Measurements from ENCODE around the gene TFAP2E.

The TFAP2E gene

DNA sequence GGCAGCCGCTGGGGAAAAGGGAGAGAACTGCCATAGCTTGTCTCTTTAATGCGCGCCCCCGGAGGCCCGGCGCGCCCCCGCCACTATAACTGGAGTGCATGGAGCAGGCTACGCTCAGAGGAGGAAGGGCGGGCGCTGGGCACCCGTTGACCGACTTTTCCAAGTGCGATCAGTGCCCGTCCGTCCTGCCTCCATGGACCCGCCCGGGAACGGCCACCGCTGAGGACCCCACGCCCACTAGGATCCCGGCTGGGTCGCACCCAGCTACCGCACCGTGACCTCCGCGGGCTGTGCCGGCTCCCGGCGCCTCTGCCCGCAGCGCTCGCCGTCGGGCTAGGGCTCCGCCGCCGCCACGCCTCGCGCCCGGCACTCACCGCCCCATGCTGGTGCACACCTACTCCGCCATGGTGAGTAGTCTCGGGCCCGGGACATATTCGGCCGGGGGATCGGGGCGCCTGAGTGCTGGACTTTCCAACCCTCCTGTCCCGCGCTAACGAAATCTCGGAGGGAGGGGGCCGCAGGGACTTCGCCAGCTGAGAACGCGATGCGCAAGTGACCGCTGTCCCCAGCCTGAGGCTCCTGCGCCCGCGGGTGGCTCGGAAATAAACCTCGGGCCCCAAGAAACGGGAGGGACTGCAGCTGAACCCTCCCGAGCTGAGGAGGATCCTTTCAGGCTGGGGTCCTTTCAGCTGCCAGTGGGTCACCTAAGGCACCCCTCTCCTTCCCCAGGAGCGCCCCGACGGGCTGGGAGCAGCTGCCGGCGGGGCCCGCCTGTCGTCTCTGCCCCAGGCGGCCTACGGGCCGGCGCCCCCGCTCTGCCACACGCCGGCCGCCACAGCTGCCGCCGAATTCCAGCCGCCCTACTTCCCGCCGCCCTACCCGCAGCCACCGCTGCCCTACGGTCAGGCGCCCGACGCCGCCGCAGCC, at the start of gene TFAP2E:
Gene TFAP2E, plus strand, starts transcription at position 117 of the 927 bp plus-strand sequence. Its CDS starts 264 bp downstream, at position 381.
- ChIA-PET POLR2A (interaction anchor here (1.5 kb wide), 1 partner anchor 16 kb away, joined by 3 read pairs; the partner anchor contains the start of genes KIAA0319L and NCDN), CTCF (interaction anchor here (1.0 to 4.2 kb wide), 8 partner anchors 9 to 154 kb away, joined by 3 to 45 read pairs (median 4); no protein-coding TSS in a partner anchor)
- TF ChIP-seq, protein P1, sequence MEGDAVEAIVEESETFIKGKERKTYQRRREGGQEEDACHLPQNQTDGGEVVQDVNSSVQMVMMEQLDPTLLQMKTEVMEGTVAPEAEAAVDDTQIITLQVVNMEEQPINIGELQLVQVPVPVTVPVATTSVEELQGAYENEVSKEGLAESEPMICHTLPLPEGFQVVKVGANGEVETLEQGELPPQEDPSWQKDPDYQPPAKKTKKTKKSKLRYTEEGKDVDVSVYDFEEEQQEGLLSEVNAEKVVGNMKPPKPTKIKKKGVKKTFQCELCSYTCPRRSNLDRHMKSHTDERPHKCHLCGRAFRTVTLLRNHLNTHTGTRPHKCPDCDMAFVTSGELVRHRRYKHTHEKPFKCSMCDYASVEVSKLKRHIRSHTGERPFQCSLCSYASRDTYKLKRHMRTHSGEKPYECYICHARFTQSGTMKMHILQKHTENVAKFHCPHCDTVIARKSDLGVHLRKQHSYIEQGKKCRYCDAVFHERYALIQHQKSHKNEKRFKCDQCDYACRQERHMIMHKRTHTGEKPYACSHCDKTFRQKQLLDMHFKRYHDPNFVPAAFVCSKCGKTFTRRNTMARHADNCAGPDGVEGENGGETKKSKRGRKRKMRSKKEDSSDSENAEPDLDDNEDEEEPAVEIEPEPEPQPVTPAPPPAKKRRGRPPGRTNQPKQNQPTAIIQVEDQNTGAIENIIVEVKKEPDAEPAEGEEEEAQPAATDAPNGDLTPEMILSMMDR (IDR thresholded peaks at IDR 0.05; ENCODE audit: control extremely low read depth, extremely low read depth, low read depth, missing control alignments), result no peak
- no peak for DNase-seq (ENCODE audit: extremely low spot score)

DNA sequence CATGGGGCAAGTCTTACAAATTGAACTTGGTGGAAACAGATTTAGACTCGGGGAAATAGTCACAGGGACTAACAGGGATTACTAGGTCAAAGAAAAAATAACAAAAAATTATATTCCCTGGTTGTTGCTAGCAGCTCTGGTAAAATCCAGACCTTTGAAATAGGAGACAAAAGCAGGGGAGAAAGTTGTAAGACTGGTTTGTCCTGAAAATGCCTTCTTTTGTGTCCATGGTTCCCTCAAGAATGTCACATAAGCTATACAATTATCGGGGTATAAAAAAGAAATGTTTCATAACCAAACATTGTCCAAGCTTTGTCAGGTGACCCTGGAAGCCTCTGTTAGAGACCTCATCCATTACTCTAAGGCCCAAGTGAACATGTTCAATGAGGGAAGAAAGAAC, 49.0 kb upstream of the TFAP2E start:
- CTCF ChIA-PET, result interaction anchor here (0.8 to 1.6 kb wide), 5 partner anchors 9 to 73 kb away, joined by 3 to 5 read pairs (median 4); no protein-coding TSS in a partner anchor
- TF ChIP-seq, protein P1 (IDR thresholded peaks at IDR 0.05; ENCODE audit: control extremely low read depth, extremely low read depth, low read depth, missing control alignments), result no peak
- POLR2A ChIA-PET, result no interaction called here
- DNase-seq (ENCODE audit: extremely low spot score), result no peak

DNA sequence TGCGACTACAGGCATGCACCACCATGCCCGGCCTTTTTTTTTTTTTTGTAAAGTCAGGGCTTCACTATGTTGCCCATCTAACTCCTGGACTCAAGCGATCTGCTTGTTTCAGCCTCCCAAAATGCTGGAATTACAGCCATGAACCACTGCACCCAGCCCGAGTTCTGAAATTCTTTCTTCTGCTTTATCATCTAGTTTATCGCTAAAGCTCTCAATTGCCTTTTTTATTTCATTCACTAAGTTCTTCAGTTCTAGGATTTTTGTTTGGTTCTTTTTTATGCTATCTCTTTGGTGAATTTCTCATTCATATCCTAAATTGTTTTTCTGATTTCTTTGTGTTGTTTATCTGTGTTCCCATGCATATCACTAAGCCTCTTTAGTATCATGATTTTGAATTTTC, 42.9 kb upstream of the TFAP2E start:
- TF ChIP-seq, protein P1 (IDR thresholded peaks at IDR 0.05; ENCODE audit: control extremely low read depth, extremely low read depth, low read depth, missing control alignments), result no peak
- CTCF ChIA-PET, result no interaction called here
- no peak for DNase-seq (ENCODE audit: extremely low spot score)
- POLR2A ChIA-PET, result no interaction called here

DNA sequence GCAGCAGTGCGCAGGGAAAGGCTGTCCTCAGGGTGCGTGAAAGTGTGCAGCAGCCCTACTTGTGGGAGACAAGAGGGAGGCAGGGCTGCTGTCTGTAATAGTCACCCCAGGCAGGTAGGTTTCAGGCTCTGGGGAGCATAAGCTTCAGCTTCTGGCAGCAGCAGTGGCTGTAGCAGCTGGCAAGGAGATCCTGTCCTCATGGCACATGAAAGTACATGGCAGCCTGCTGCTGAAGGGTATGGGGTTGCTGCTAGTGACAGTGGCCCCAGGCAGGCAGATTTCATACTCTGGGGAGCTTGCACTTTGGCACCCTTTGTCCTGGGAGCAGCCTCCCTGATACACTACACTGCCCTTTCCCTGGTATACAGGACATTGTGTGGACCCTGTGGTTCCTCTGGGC, 42.2 kb upstream of the TFAP2E start:
- no peak for DNase-seq (ENCODE audit: extremely low spot score)
- CTCF ChIA-PET, result no interaction called here
- POLR2A ChIA-PET, result no interaction called here

DNA sequence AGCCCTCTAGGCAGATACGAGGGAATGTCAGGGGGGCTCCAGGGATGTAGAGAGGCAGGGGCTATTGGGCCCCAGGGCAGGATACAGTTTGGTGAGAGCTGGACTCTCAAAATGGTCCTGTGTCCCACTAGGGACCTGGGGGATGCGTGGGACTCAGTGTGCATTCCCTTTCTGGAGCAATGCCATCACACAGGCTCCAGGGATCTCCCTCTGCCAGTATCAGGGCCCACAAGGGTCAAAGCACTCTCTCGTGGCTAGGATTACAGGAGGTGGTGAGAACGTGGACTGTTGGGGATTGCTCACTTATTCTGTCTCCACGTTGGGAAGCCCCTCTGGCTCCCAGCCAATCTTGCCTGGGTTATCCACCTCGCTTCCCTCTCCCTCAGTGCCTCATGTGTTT, 41.7 kb upstream of the TFAP2E start:
- TF ChIP-seq, protein P1 (IDR thresholded peaks at IDR 0.05; ENCODE audit: control extremely low read depth, extremely low read depth, low read depth, missing control alignments), result no peak
- DNase-seq (ENCODE audit: extremely low spot score), result no peak
- CTCF ChIA-PET, result no interaction called here
- POLR2A ChIA-PET, result no interaction called here

More for the DNA sequence above, 42.2 kb upstream of the TFAP2E start:
- TF ChIP-seq, protein P1 (IDR thresholded peaks at IDR 0.05; ENCODE audit: control extremely low read depth, extremely low read depth, low read depth, missing control alignments), result no peak

DNA sequence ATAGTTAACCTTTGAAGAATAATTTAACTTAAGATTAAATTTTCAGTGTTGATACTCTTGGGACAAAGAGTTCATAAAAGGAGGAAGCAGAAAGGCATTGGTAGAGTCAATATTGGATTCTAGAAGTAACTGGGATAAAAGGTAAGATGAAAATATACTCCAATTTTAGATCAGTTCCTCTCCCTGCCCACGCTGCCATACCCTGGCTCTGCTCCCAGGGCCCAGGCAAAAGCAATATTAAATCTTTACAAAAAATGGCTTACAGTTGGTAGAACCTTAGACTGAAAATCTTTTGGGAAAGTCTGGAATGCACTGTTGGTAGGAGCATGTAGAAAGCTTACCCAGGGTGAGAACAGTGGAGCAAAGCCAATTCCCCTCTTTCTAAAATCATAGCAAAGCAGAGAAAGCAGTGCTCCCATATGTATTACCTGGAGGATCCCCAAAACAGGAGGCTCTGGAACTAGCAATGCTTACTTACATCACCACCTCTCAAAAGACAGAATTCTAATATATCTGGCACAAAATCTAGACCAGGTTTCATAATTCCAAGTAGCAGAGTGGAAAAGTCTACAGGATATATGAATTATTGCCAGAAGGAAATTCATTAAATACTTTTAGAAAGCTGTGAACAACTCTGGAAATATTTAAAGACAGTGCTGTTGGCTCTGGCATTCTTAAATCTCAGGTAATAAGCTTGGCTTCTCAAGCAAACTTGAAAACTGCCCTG, 40.5 kb upstream of the TFAP2E start:
- TF ChIP-seq, protein P1 (IDR thresholded peaks at IDR 0.05; ENCODE audit: control extremely low read depth, extremely low read depth, low read depth, missing control alignments), result no peak
- no peak for DNase-seq (ENCODE audit: extremely low spot score)
- ChIA-PET CTCF (interaction anchor here (1.1 to 1.7 kb wide), 4 partner anchors 12 to 82 kb away, joined by 3 to 5 read pairs (median 5); no protein-coding TSS in a partner anchor), POLR2A (no interaction called here)

Data from GM10248 (cell line).